Upper lobe of right lung (tissue), 1 donor: ENCODE results near the gene EMX2. TPM values are rescaled to one million over a fixed set of nuclear protein-coding genes. Genes with fewer than 3 reads are reported as not detected.

Source experiments
- ATAC-seq: fragments of 200-7000 bp; cut with Tn5 transposase; one replicate; pipeline ENCODE4 v1.9.1; 2020; ENCODE audit warnings: mild to moderate bottlenecking, moderate library complexity
- DNase-seq: peaks from one replicate; pipeline ENCODE4 v3.0.0-alpha.2; 2020
- H3K27ac ChIP-seq: fragments of 200-600 bp; one replicate; pipeline ENCODE4 v1.8.0; 2022
- H3K27me3 ChIP-seq: fragments of 200-600 bp; one replicate; pipeline ENCODE4 v1.8.0; 2022; ENCODE audit warnings: mild to moderate bottlenecking
- H3K36me3 ChIP-seq: fragments of 200-600 bp; one replicate; pipeline ENCODE4 v1.8.0; 2022
- H3K4me1 ChIP-seq: fragments of 200-600 bp; one replicate; pipeline ENCODE4 v1.8.0; 2022
- H3K4me3 ChIP-seq: fragments of 200-600 bp; one replicate; pipeline ENCODE4 v1.8.0; 2022; ENCODE audit warnings: mild to moderate bottlenecking
- H3K9me3 ChIP-seq: fragments of 200-600 bp; one replicate; pipeline ENCODE4 v1.8.0; 2022
- CTCF ChIP-seq: fragments of 200-600 bp; IDR thresholded peaks from one replicate; pipeline ENCODE4 v1.8.0; 2022; ENCODE audit warnings: antibody characterized with exemption
- intact Hi-C: fragments of 100-400 bp; cut with DNase I; formaldehyde crosslinking; loops from one replicate; pipeline ENCODE4 v1.11.0; 2022
- total RNA-seq: library from RNA; stranded (reverse); fragmentation: NEBNext Ultra II Directional; extraction: Animal tissue kit (Norgen Biotek cat#: 25700); gene quantifications from one replicate; pipeline ENCODE4 v1.2.1, GENCODE V29; 2021
- donor health status: DM: no; HTN: yes; CAD: no; lungs with severe emphysema.

Gene EMX2
- total RNA-seq, 1 donor from 2014 or later = not detected

GRCh38 chr10:117519286-117519685 is 23.3 kb upstream of the EMX2 start:
- H3K4me3 ChIP-seq = no peak overlapping the region
- intact Hi-C loops = no loop called here
- ATAC-seq (no peak), DNase-seq (no peak)
- H3K9me3 ChIP-seq = no peaks in the 10 kb centered on the region
- H3K27ac ChIP-seq = no peak overlapping the region
- no peak for TF ChIP-seq CTCF
- no peaks in the 10 kb centered on the region for H3K4me1 ChIP-seq
- peaks cover 43% of the 10 kb centered on the region for H3K27me3 ChIP-seq
- H3K36me3 ChIP-seq = no peaks in the 10 kb centered on the region

- Histone ChIP-seq H3K9me3 (no peaks in the 10 kb centered on the region), H3K27me3 (peaks cover 43% of the 10 kb centered on the region), H3K4me1 (no peaks in the 10 kb centered on the region), H3K4me3 (no peak overlapping the region), H3K27ac (no peak overlapping the region), H3K36me3 (no peaks in the 10 kb centered on the region)
- no peak for TF ChIP-seq CTCF
- intact Hi-C loops = no loop called here
- DNase-seq (no peak), ATAC-seq (no peak)
These were observed 22.7 kb upstream of the EMX2 start for GRCh38 chr10:117519879-117520278.

DNA sequence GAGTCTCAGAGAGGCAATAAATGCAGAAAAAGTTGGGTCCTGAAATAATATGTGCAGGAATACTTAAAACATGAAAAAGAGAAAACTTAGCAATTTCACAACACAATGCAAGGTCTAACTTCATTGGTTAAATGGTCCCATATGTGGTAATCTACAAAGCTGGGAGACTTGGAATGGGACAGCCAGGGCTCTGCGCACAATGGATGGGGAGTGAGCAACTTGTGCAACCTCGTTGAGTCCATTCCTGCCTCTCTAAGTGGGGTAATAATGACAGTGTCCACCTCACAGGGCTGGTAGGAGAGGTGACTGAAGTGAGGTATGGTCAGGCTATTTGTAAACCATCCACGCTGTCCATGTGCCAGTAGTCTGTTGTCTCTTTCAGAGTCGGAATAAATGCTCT is 11.8 kb upstream of the EMX2 start:
- Histone ChIP-seq H3K27ac (no peak overlapping the region), H3K4me1 (peaks cover 18% of the 10 kb centered on the region), H3K4me3 (no peak overlapping the region), H3K27me3 (peaks cover 85% of the 10 kb centered on the region), H3K9me3 (no peaks in the 10 kb centered on the region), H3K36me3 (no peaks in the 10 kb centered on the region)
- intact Hi-C loops = no loop called here
- ATAC-seq (no peak), DNase-seq (no peak)
- TF ChIP-seq CTCF = no peak

DNA sequence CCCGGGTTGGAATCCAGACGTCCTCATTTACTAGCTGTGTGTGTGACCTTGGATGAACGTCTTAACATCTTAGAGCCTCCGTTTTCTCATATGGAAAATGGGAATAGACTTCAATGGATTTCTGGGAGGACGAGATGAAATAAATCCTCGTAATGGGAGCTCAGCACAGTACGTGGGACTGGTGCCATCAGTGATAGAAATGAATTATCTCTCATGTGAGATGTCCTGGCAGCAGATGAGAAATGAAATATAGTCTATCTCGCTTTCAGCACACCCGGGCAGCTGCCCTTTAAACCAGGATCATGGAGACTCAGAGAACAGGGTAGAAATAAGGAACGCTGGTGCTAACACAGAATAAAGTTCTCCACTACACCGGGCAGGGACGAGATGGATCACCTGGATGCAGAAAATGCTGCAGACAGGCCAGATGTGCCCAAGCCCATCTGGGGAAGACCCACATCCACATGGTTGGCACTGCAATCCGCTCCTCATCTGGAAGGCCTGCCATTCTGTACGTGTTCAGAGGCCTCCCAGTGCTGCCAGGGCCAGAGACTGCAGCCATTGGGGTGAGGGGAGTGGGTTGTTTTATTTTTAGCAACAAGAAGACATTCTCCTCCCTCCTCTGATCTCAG is 11.1 kb upstream of the EMX2 start:
- H3K27ac ChIP-seq = no peak overlapping the region
- H3K9me3 ChIP-seq = no peaks in the 10 kb centered on the region
- H3K4me3 ChIP-seq = no peak overlapping the region
- no peaks in the 10 kb centered on the region for H3K36me3 ChIP-seq
- peaks cover 18% of the 10 kb centered on the region for H3K4me1 ChIP-seq
- no peak for TF ChIP-seq CTCF
- peaks cover 91% of the 10 kb centered on the region for H3K27me3 ChIP-seq
- no peak for DNase-seq
- no peak for ATAC-seq
- intact Hi-C loops = no loop called here

DNA sequence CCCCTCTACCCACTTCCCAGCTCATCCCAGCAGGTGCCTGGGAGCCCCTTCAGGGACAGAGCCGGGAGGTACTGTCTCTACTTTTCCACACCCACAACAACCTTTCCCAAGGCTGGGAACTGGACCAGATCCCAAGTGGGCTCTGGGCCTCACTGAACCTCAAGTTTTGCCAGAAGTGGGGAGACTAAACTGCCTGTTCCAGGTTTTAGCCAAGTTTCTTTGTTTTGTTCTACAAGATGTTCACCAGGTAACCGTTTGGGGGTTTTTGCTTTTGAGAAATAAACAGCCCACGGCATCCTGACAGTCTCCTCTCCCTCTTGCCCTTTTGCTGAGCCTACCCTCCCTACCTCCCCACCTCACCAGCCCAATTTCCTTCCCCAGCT is 10.6 kb upstream of the EMX2 start:
- H3K36me3 ChIP-seq = no peaks in the 10 kb centered on the region
- H3K9me3 ChIP-seq = no peaks in the 10 kb centered on the region
- intact Hi-C loops = no loop called here
- no peak for ATAC-seq
- no peak for TF ChIP-seq CTCF
- no peak for DNase-seq
- no peak overlapping the region for H3K4me3 ChIP-seq
- no peak overlapping the region for H3K27ac ChIP-seq
- peaks cover 18% of the 10 kb centered on the region for H3K4me1 ChIP-seq
- H3K27me3 ChIP-seq = peaks cover 93% of the 10 kb centered on the region
